ENCODE data around the gene PAX4.

- TF ChIP-seq TAF1 (IDR thresholded peaks at IDR 0.05; ENCODE audit: low read depth) = no peak
- TF ChIP-seq, protein P1, sequence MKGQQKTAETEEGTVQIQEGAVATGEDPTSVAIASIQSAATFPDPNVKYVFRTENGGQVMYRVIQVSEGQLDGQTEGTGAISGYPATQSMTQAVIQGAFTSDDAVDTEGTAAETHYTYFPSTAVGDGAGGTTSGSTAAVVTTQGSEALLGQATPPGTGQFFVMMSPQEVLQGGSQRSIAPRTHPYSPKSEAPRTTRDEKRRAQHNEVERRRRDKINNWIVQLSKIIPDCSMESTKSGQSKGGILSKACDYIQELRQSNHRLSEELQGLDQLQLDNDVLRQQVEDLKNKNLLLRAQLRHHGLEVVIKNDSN (IDR thresholded peaks at IDR 0.05) = no peak
- TF ChIP-seq EP300 (IDR thresholded peaks at IDR 0.05; ENCODE audit: borderline replicate concordance) = no peak
- TF ChIP-seq, protein P2, sequence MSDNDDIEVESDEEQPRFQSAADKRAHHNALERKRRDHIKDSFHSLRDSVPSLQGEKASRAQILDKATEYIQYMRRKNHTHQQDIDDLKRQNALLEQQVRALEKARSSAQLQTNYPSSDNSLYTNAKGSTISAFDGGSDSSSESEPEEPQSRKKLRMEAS (IDR thresholded peaks at IDR 0.05) = no peak
- TF ChIP-seq, protein P3, sequence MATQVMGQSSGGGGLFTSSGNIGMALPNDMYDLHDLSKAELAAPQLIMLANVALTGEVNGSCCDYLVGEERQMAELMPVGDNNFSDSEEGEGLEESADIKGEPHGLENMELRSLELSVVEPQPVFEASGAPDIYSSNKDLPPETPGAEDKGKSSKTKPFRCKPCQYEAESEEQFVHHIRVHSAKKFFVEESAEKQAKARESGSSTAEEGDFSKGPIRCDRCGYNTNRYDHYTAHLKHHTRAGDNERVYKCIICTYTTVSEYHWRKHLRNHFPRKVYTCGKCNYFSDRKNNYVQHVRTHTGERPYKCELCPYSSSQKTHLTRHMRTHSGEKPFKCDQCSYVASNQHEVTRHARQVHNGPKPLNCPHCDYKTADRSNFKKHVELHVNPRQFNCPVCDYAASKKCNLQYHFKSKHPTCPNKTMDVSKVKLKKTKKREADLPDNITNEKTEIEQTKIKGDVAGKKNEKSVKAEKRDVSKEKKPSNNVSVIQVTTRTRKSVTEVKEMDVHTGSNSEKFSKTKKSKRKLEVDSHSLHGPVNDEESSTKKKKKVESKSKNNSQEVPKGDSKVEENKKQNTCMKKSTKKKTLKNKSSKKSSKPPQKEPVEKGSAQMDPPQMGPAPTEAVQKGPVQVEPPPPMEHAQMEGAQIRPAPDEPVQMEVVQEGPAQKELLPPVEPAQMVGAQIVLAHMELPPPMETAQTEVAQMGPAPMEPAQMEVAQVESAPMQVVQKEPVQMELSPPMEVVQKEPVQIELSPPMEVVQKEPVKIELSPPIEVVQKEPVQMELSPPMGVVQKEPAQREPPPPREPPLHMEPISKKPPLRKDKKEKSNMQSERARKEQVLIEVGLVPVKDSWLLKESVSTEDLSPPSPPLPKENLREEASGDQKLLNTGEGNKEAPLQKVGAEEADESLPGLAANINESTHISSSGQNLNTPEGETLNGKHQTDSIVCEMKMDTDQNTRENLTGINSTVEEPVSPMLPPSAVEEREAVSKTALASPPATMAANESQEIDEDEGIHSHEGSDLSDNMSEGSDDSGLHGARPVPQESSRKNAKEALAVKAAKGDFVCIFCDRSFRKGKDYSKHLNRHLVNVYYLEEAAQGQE (IDR thresholded peaks at IDR 0.05; ENCODE audit: low read depth) = no peak
- TF ChIP-seq RAD21 (IDR thresholded peaks at IDR 0.05; ENCODE audit: low read depth) = no peak
- TF ChIP-seq EGR1 (IDR thresholded peaks at IDR 0.05) = no peak
- no peak for TF ChIP-seq CREB1 (IDR thresholded peaks at IDR 0.05; ENCODE audit: low read depth)
- no peak for TF ChIP-seq CEBPB (IDR thresholded peaks at IDR 0.05)
- TF ChIP-seq YY1 (IDR thresholded peaks at IDR 0.05; ENCODE audit: low read depth) = no peak
Observed at GRCh38 chr7:127619681-127620405, 1.9 kb upstream of the PAX4 start.
